OCI-LY3 (cell line): ENCODE measurements around the gene MARVELD3.

Experiments used
- CTCF ChIP-seq: fragments of 200-600, 300-600 bp; sonication (generic); IDR thresholded peaks from 2 replicates; pipeline ENCODE4 v1.5.1; 2014; ENCODE audit warnings: antibody characterized with exemption, low read length, low read depth
- EZH2phosphoT487 ChIP-seq: fragments of 200-600 bp; shearing (Covaris generic); IDR thresholded peaks from 2 replicates; pipeline ENCODE4 v1.6.1; 2018; ENCODE audit warnings: antibody characterized with exemption, mixed run types, low read depth

GRCh38 chr16:71628810-71629209 lies 2.8 kb downstream of the MARVELD3 start:
- no peak for TF ChIP-seq CTCF
- no peak for TF ChIP-seq EZH2phosphoT487
